ENCODE measurements around the gene NTN5. TPM values are rescaled to one million over a fixed set of nuclear protein-coding genes. Genes with fewer than 3 reads are reported as not detected.

NTN5 gene
- total and polyA plus RNA-seq, 2 donors from 2014 or later, result 0.52 to 0.85 TPM

- peaks cover 0 to 2% (median 0%) of the 10 kb centered on the region in 3 donors for H3K4me1 ChIP-seq (ENCODE audit: control insufficient read depth in 2 of 3, insufficient read depth in 2 of 3, low read depth in 1 of 3, low read length in 3 of 3)
- no peak for TF ChIP-seq CTCF (IDR thresholded peaks at IDR 0.05; ENCODE audit: borderline replicate concordance, extremely low read depth, insufficient read depth)
- FAIRE-seq (no peak), DNase-seq (no peak)
- no peak overlapping the region for H3K4me3 ChIP-seq (ENCODE audit: low read length in 3 of 3)
- intact Hi-C loops (cut with DNase I), result no loop called here
- no peaks in the 10 kb centered on the region for H3K27me3 ChIP-seq (ENCODE audit: control insufficient read depth, insufficient read depth, low read length)
- no peak overlapping the region for H3K27ac ChIP-seq (ENCODE audit: low read depth in 2 of 2, low read length in 2 of 2)
- no peak overlapping the region for H3K9ac ChIP-seq (ENCODE audit: low read length in 3 of 3)
- H3K36me3 ChIP-seq (ENCODE audit: control insufficient read depth in 2 of 3, insufficient read depth in 3 of 3, low read length in 3 of 3), result no peaks in the 10 kb centered on the region
- H3K9me3 ChIP-seq (ENCODE audit: control insufficient read depth in 2 of 3, insufficient read depth in 1 of 3, low read length in 3 of 3), result no peaks in the 10 kb centered on the region
These were observed 12.8 kb upstream of the NTN5 start for GRCh38 chr19:48685583-48685982.

- no peak for FAIRE-seq
- intact Hi-C loops (cut with DNase I), result no loop called here
- Histone ChIP-seq H3K9ac (ENCODE audit: low read length in 3 of 3) (peak overlapping the region in 1 of 3 donors; percentile 30), H3K27me3 (ENCODE audit: control insufficient read depth, insufficient read depth, low read length) (no peaks in the 10 kb centered on the region), H3K36me3 (ENCODE audit: control insufficient read depth in 2 of 3, insufficient read depth in 3 of 3, low read length in 3 of 3) (no peaks in the 10 kb centered on the region), H3K4me3 (ENCODE audit: low read length in 3 of 3) (peak overlapping the region in 2 of 3 donors; percentile 35 to 62), H3K9me3 (ENCODE audit: control insufficient read depth in 2 of 3, insufficient read depth in 1 of 3, low read length in 3 of 3) (no peaks in the 10 kb centered on the region), H3K27ac (ENCODE audit: low read depth in 2 of 2, low read length in 2 of 2) (no peak overlapping the region), H3K4me1 (ENCODE audit: control insufficient read depth in 2 of 3, insufficient read depth in 2 of 3, low read depth in 1 of 3, low read length in 3 of 3) (peaks cover 0 to 2% (median 0%) of the 10 kb centered on the region in 3 donors)
- peak; percentile 69 to 83 (median 76) for DNase-seq
- TF ChIP-seq CTCF (IDR thresholded peaks at IDR 0.05; ENCODE audit: borderline replicate concordance, extremely low read depth, insufficient read depth), result no peak
These were observed 10.5 kb upstream of the NTN5 start for GRCh38 chr19:48683349-48683748.

- H3K27me3 ChIP-seq (ENCODE audit: control insufficient read depth, insufficient read depth, low read length), result no peaks in the 10 kb centered on the region
- intact Hi-C loops (cut with DNase I), result no loop called here
These were observed 8.3 kb upstream of the NTN5 start for GRCh38 chr19:48681127-48681470.

More at GRCh38 chr19:48681127-48681470, 8.3 kb upstream of the NTN5 start:
- Histone ChIP-seq H3K4me1 (ENCODE audit: control insufficient read depth in 2 of 3, insufficient read depth in 2 of 3, low read depth in 1 of 3, low read length in 3 of 3) (peaks cover 0 to 2% (median 0%) of the 10 kb centered on the region in 3 donors), H3K36me3 (ENCODE audit: control insufficient read depth in 2 of 3, insufficient read depth in 3 of 3, low read length in 3 of 3) (no peaks in the 10 kb centered on the region), H3K4me3 (ENCODE audit: low read length in 3 of 3) (no peak overlapping the region), H3K27ac (ENCODE audit: low read depth in 2 of 2, low read length in 2 of 2) (no peak overlapping the region), H3K9ac (ENCODE audit: low read length in 3 of 3) (no peak overlapping the region), H3K9me3 (ENCODE audit: control insufficient read depth in 2 of 3, insufficient read depth in 1 of 3, low read length in 3 of 3) (no peaks in the 10 kb centered on the region)
- DNase-seq (peak in 2 of 5 donors; percentile 49 to 67), FAIRE-seq (no peak)
- no peak for TF ChIP-seq CTCF (IDR thresholded peaks at IDR 0.05; ENCODE audit: borderline replicate concordance, extremely low read depth, insufficient read depth)

Data from kidney (tissue), 14 donors.